Dedifferentiated amniotic fluid mesenchymal stem cell (primary cell): ENCODE measurements around the gene SOX8.
"Not testable (repeated sequence)": the region's sequence is repeated elsewhere in the genome, so short reads cannot be mapped to it uniquely, and the experiment has no call there.

Experiments used
- DNase-seq: peaks from one replicate; pipeline ENCODE4 v3.0.0-alpha.2; 2016; ENCODE audit errors: extremely low spot score

Gene SOX8

DNA sequence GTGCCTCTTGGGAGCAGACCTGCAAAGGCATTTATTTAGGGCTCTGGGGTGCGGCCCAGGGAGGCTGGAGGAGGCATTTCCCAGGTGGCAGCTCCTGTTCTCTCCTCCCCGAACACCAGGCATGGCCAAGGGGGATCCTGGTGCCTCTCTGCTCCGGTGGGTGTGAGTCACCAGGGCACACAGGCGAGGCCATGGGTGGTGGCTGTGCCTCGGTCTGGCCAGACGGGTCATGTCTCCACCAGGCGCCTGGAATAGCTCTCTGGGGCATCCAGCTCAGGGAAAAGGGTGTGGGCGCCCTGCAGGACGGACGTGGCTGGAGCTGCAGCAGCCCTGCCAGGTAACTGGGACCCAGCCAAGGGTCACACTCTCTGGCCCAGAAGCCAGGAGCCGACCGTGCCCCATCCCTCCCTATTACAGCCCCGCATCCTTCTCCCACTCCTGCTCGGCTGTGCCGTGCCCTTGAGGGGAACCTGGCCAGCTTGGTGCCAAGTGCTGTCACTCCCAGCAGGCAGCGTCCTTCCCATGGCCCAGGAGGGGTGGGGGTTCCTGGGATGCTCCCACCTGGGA lies 25.8 kb downstream of the SOX8 start:
- DNase-seq = no peak

DNA sequence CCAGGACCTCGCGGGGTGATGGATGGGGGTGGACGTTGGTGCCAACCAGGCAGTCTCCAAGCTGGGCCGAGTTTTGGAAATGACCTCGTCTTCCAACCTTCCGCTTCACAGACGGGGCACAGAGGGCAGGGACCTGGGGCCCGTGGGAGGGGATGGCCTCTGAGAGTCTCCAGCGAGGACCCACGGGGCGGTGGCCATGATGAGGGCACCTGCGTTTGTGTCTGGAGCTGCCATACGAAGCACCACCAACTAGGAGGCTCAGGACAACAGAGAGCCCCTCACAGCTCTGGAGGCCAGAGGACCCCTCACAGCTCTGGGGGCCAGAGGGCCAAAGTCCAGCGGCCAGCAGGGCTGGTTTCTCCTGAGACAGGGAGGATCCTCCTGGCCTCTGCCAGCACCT lies 26.5 kb downstream of the SOX8 start:
- no peak for DNase-seq

- no peak for DNase-seq
Observed at GRCh38 chr16:1009358-1010150, 28.0 kb downstream of the SOX8 start.

DNA sequence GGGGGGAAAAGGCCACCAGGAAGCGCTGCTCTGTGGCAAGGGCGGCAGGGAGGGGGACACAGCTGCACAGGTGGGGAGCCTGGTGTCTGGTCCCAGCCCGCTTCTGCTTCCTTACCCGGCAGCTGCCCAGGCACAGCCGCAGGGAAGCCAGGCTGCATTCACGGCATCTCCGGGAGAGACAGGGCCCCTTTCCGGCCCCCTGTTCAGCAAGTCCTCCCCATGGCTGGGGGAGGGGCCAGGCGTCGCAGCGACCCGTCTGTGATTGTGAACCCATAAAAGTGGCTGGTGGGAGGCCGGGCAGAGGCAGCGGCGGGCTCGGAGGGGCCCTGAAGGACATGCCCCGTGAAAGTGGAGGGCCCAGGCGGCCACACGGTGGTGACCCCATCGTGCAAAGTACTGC lies 28.7 kb downstream of the SOX8 start:
- no peak for DNase-seq

GRCh38 chr16:1010815-1011214 lies 29.2 kb downstream of the SOX8 start:
- no peak for DNase-seq

DNA sequence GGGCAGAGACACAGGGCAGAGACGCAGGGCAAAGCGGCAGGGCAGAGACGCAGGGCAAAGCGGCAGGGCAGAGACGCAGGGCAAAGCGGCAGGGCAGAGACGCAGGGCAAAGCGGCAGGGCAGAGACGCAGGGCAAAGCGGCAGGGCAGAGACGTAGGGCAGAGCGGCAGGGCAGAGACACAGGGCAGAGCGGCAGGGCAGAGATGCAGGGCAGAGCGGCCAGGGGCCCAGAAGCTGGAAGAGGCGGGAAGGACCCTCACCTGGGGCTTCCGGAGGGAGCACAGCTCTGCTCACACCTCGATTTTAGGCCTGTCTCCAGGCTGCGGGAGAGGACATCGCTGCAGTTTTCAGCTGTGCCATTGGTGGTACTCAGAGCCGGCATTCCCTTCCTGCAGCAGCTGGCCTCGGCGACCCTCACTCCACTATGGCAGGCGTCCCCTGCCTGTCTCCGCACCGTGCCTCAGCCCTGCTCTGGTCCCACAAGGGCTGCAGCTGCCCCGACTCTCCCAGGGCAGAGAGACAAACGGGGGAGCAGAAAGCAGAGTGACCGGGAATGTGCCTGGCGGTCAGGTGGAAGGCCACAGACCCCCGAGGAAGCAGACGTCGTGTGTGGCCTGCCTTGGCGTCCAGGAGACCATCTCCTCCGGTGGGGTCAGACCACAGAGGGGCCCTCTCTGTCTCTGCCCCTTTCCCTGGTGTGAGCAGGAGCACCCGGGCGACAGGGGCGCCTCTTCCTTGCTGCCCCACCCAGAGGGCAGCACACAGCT lies 29.9 kb downstream of the SOX8 start:
- no peak for DNase-seq

GRCh38 chr16:1012135-1012534 lies 30.6 kb downstream of the SOX8 start:
- no peak for DNase-seq

GRCh38 chr16:1012722-1013592 lies 31.4 kb downstream of the SOX8 start:
- DNase-seq = no peak

DNA sequence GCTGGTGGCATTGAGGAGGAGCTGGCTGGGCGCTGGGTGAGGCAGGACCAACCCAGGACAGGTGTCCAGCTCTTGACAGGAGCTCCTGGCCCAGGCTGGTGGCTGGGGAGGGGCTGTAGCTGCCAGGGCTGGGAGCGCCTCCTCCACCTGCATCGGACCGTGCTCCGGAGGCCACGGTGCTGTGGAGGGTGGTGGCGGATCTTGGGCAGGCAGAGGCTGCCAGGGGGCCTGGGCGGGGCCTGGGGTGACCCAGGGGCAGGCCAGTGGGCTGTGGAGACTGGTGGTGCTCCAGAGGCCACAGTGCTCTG lies 32.0 kb downstream of the SOX8 start:
- no peak for DNase-seq

GRCh38 chr16:1014221-1014620 lies 32.7 kb downstream of the SOX8 start:
- no peak for DNase-seq

- no peak for DNase-seq
Observed at GRCh38 chr16:1014771-1015495, 33.4 kb downstream of the SOX8 start.

DNA sequence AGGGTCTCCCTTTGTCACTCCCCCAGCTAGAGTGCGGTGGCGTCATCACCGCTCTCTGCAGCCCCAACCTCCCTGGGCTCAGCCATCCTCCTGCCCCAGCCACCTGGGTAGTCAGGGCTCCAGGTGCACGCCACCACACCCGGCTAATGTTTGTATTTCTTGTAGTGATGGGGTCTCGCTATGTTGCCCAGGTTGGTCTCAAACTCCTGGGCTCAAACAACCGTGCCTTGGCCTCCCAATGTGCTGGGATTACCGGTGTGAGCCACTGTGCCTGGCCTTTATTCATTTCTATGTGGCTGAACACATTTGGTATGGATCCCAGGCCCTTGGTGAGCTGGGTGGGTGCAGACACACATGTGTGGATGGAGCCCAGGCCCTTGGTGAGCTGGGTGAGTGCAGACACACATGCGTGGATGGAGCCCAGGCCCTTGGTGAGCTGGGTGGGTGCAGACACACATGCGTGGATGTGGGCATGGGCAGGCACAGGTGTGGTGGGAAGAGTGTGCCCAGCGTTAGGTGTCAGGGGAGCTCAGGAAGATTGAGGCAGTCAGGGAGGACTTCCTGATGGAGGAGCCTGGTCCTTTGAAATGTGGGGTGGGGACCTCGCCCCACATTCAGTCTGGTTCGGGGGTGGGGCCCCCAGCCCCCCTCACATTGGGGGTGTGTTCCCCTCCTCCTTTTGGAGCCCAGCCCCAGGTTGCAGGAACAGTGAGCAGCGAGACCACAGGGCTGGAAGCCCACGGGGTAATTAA lies 37.1 kb downstream of the SOX8 start:
- no peak for DNase-seq

GRCh38 chr16:1019231-1020090 lies 37.9 kb downstream of the SOX8 start:
- peak; percentile 68 for DNase-seq

- DNase-seq = no peak
Observed at GRCh38 chr16:1020091-1020399, 38.5 kb downstream of the SOX8 start.

DNA sequence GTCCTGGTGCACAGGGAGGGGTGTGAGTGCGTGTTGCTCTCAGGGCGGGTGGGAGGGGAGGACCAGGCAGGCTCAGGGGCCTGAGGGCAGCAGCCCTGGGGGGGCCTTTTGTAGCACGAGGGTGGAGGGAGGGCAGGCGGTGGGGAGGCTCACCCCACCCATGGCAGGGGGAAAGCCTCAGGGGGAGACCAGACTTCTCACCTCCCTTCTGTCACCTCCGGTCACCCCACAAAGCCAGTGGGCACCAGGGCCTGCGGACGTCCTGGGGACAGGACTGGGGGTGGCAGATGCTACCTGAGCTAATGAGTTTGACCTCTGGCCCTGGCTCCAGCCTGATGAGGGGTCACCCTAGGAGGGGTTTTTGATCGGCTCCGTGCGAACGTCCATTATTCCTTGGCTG lies 39.0 kb downstream of the SOX8 start:
- no peak for DNase-seq

GRCh38 chr16:1021553-1022160 lies 40.1 kb downstream of the SOX8 start:
- DNase-seq = no peak

DNA sequence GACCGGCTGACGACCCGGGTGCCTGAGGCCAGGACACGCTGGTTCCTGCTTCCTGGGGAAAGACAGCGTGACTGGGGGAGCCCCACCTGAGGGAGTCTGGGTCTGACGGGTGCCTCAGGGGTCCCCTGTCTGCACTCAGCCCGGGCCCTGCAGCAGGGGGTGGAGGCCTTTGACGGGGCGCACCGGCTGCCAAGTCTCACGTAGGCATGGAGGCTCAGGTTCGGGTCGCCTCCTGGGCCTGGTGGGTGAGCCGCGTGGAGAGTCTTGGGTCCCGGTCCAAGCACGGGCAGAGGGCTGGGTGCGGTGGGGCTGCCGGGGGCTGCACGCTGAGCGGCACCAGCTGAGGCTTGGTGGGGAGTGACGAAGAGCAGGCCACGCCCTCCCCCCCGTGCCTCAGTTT lies 40.9 kb downstream of the SOX8 start:
- no peak for DNase-seq

- DNase-seq = no peak
Observed at GRCh38 chr16:1024138-1024537, 42.6 kb downstream of the SOX8 start.

DNA sequence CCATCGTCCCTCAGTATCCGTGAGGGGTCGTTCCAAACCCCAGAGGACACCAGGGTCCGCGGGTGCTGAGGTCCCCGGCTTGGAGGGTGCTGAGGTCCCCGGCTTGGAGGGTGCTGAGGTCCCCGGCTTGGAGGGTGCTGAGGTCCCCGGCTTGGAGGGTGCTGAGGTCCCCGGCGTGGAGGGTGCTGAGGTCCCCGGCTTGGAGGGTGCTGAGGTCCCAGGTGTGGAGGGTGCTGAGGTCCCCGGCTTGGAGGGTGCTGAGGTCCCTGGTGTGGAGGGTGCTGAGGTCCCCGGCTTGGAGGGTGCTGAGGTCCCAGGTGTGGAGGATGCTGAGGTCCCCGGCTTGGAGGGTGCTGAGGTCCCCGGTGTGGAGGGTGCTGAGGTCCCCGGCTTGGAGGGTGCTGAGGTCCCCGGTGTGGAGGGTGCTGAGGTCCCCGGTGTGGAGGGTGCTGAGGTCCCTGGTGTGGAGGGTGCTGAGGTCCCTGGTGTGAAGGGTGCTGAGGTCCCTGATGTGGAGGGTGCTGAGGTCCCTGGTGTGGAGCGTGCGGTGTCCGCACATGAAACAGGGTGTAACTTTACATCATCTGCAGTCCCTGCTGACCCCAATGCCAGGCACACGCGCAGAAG lies 43.7 kb downstream of the SOX8 start:
- DNase-seq = not testable (repeated sequence)
